Fibroblast of skin of right quadriceps (primary cell): ENCODE results near the gene BFSP2.

Experiments
- DNase-seq: peaks from one replicate; pipeline ENCODE4 v3.0.0-alpha.2; 2013

Gene BFSP2

DNA sequence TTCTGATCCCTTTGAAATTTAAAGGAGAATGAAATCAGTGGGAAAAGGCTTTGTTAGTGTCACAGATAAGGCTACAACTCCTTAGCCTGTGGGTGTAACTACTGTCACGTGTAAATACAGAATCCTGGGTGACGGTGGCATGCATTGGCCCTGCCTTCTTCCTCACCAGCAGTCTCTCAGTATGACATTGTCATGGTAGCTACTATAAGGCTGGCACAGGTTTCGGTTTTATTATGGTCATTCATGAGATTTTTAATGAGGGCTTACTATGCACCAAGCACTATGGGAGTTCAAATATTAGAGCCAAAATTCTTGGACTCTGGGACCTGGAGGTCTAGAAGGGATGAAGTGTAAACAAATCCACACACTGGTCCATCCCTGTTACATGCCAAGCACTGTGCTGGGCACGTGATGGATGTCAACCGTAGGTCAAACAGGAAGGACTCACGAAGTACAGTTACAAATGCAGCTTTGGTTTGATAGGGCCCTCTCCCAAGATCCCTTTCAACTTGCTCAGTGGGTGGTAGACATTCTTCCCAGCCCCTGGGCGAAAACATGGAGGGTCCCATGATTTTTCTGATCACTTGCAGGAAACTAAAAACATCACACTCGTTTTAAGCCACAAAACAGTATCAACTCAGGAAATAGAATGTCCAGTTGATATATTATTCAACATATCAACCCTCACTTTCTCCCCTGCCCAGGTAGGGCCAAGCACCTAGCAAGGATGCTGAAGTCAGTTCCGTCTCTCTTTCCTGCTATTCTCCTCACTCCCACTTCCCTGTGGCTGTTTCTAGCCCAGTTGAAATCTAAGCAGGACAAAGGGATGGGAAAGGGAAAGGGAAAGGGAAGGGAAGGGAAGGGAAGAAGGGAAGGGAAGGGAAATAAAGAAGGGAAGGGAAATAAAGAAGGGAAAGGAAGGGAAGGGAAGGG is 25.3 kb downstream of the BFSP2 start:
- no peak for DNase-seq

DNA sequence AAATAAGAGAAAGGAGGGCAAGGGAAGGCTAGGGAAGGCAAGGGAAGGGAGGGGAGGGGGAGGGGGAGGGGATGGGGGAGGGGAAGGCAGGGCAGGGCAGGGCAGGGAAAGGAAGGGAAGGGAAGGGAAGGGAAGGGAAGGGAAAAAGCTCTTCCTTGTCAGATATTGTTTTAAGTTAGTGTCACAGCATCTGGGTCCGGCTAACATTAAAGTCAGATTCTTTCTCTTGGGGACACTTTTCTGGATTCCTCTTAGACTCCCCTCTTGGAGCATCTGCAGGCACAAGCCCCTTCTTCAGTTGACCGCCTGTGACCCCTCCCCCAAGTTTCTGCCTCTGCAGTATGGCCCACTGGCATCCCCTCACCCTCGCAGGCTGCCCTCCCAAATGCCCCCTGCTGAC is 26.0 kb downstream of the BFSP2 start:
- no peak for DNase-seq

DNA sequence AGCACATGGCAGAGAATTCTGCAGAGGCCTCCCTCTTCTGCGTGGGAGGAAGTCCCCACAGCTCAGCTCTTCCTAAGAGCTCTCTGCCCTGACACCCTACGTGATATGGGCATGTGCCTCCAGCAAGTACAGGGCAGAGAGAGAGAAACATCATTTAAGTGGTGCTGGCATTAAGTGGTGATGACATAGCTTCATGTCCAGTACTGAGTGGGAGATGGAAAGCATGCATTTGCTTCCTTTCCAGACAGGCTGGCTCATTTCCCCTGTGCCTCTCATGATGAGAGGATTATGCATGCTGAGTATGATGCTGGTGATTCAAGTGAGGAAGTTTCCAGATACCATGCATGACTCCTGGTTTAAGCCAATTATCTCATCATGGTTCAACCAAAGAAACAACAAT is 26.9 kb downstream of the BFSP2 start:
- DNase-seq, result peak; percentile 50

DNA sequence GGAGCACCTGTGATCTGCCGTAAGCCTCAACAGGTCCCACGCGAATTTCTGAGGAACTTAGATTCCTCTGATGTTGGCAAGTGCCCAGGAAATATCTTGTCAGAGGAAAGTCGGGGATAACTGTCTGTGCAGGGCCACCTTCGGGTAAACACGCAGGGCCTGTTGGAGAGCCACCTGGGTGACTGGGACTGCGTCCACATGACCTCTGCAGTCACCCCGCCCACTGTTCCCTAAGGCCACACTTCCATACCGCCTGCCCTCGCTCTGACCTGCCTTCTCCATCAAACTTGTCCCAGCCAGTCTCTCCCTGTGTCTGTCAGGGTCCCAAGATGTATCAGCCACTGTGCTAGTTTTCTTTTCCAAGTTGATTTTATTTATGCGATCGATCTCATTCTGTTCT is 28.7 kb downstream of the BFSP2 start:
- no peak for DNase-seq

DNA sequence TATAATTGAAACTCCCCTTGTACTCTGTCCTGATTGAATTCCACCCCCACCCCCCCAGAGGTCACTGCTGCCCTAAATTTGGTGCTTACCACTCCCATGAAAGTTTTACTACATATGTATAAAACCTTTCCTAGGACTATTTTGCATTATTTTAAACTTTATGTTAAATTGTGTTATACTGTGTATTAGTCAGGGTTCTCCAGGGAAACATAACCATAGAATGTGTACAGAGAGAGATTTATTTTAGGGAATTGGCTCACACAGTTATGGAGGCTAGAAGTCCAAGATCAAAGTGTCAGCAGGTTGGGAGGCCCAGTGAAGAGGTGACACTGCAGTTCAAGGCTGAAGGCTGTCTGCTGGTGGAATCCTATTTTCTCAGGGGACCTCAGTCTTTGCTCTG is 29.2 kb downstream of the BFSP2 start:
- DNase-seq, result no peak

DNA sequence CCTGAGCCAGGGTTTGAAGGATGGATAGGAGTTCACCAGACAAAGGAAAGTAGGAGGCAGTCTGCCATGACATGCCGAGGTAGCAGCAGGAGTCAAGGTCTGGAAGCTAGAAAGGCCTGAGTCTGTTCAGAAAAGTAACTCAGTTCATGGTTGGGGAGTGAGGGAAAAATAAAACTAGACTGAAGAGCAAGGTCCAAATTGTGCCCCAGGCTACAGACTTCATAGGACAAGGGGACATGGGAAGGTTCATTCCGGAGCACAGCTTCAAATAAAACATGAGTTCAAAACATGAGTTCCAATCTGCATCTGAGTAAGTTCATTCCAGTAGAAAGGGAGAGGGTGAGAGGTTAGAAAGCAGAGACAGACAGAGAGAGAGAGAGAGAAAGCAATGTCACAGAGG is 39.7 kb downstream of the BFSP2 start:
- no peak for DNase-seq

DNA sequence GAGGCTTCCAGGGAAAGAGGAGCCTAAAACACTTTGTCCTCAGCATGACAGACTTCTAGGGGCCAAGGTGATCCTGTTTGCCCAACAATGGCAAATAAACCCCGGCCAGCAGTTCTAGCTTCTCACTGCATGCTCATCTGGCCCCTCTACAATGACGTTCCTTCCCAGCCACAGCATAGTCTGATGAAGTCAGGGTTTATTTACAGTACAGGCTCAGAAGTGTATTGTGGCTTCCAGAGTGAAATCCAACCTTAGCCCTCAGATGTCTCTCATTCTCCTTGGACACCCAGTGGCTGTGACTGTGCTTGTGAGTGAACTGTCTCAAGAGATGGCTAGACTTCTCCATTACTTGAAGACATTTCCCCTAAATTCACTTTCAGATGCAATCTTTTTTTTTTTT is 40.8 kb downstream of the BFSP2 start:
- no peak for DNase-seq

DNA sequence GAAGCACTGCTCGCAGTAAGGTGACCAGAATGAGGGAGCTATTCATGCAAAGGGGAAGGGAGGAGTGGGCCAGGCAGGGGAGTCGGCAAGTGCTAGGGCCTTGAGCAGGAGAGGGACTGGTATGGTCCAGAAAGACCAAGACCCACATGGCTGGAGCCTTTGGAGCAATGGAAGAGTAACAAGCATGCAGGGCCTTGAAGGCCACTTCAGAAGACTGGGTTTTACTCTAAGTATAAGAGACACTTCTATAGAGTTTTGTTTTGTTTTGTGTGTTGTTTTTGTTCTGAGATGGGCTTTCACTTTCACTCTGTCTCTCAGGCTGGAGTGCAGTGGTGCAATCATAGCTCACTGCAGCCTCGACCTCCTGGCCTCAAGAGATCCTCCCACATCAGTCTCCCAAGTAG is 42.0 kb downstream of the BFSP2 start:
- no peak for DNase-seq

DNA sequence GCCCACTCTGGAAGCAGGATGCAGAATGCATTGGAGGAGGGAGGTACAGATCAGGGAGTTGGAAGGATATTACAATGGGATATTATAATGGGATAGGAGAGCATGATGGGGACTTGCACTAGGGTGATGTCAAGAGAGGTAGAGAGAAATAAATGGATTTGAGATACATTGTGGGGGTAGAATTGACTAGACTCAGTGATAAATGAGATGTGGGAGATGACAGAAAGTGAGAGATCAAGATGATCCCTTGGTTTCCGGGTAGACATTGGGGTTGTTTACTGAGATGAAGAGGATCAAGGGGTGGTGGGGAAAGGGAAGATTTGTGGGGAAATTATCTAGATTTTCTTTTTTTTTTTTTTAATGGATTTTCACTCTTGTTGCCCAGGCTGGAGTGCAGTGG is 42.7 kb downstream of the BFSP2 start:
- no peak for DNase-seq

DNA sequence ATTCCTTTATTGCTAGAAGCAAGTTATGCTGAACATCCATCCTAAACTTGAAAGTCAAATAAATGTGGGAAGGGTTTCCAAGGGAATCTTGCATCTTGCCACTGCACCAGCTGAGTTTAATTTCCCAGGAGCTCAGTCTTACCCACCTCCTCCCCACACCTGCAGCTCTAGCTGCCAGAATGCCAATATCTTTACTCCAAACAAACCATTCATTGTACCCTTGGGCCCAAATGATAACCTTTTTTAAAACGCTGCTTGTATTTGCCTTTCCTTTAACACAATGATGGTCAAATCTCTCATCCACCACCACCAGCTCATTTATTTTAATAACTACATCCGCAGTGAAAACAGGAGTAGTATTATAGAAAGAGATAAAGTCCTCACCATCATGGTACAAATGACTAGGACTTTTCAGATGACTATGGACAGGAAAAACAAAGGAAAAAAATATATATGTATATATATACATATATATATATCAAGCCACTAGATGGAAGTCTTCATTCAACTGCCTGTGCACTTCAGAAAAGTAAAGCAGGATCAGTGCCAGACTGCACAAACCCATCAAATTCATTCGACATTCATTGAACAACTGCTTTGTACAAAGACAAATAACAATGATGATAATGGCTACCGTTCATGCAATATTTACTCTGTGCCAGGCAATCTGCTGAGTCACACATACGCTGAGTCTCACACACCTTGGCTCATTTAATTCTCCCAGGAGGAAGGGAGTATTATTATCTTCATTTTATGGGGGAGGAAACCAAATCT is 44.0 kb downstream of the BFSP2 start:
- peak; percentile 31 for DNase-seq

DNA sequence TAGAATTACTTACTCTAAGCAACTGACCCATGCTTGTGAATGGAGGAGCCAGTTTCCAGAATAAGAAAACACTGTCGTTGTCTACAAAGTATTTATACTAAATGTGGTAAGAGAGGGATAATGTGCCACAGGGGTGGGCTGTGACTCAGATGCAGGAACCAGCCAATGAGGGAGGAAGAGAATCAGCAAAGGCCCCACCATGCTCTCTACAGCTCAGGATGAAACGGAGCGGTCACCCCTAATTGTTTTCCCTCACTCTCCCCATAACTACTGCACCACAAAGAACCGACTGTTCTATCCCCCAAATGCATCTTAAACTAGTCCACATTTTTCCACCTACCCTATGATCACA is 44.5 kb downstream of the BFSP2 start:
- DNase-seq, result no peak

DNA sequence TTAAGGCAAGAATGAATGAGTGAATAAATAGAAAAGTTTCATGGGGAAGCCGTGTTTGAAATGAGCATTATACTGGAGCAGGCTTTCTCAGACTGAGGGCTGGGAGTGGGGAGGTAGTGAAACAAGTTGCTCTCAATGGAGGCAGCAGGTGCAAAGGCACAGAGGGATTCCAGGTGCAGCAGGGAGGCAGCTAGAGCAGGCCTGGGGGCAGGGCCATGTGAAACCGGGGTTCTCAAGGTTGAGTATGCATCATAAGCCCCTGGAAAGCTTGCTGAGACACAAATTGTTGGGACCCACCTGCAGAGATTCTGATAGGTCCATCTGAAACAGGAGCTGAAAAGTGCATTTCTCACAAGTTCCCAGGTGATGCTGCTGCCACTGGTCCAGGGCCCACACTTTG is 45.3 kb downstream of the BFSP2 start:
- DNase-seq, result no peak

DNA sequence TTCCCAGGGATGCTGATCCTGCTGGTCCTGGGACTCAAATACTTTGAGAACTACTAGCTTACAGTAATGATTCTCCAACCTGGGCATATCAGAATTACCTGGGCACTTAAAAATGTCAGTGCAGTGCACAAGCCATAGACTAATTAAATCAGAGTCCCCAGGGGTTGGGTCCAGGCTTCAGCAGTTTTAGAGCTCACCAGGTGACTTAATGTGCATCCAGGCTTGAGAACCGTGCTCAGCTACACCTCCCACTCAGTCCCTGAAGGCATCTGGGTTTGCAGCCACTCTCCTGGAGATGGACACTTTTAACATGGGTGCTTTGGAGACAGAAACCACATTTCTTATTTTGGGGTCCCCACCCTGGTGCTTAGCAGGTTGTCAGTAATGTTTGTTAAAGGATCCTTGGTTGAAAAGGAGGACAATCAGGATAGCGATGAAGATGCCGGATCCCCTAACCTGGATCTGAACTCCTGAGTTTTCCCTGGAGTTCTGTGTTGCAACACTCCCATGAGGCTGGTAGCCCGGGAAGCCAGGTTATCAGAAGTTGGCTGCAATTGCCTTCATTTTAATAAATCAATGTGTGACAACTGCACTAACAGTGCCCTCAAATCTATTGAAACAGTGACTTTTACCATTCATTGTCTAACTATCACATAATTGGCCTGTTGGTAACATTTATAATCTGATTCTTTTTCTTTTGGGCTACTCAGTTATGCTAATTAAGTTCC is 48.1 kb downstream of the BFSP2 start:
- DNase-seq, result no peak

DNA sequence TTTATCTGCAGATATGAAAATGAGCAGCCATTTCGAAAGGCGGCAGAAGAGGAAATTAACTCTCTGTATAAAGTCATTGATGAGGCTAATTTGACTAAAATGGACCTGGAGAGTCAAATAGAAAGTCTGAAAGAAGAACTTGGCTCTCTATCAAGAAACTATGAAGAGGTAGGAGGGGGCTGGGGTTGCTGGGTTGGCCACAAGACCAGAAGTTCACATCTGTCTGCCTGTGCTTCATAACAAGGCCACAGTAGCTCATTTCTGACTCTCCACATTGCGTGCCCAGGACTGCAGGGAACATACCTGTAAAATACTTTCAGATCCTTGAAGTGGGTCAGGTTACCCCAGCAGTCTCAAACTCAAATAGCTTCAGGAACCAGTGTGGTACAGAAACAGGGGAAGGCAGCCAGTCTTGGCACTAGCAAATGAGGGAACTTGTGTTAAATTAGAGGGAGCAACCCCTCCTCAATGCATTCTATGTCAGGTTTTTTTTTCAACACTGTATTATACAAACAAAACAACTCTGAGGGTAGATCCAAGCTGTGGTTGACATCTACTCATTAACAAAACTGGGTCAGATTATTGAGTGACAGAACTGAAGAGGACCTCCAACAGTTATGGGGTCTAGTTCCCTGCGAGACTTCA is 48.7 kb downstream of the BFSP2 start:
- DNase-seq, result no peak

DNA sequence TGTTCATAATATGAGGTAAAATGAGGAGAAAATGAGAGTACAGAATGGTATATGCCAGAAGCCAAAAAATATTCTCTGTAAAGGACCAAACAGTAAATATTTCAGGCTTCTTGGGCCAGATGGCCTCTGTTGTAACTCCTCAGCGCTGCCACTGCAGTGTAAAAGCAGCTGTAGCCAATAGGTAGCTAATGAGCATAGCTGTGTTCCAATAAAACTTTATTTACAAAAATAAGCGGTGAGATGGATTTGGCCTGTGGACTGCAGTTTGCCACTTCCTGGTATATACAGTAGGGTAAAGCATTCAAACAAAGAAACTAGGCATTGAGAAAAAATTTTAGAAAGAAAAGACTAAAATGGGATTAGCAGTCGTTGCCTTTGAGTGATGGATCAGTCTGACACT is 51.5 kb downstream of the BFSP2 start:
- no peak for DNase-seq

DNA sequence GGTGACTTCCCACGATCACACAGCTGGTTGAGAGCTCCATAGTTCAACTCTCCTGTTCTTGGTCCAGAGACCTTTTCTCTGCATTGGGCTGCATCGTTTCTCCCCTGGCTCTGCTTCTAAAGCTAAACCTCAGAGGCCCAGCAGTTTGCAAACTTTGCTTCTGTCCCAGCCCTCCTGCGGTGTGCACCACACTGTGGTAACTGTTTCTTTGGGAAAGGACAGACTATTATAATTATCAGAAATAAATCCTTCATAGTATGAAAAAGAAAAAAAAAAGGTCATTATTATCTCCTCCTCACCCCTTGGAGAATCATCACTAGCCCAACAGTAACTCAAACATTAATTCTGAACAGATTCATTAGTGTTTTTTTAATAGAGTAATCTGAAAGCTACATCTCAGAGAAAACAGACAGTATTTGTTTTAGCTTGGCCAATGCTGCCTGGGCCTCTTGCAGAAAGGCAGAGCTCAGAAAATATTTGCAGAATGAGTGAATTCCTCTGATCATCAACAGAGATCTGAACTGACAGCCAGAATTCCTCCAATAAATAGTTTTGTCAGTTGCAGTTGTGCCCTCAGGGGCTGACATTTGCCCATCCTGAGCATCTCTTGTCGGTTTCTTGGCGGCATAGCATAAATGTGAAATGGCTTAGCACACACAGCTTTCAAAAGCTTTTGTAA is 52.9 kb downstream of the BFSP2 start:
- no peak for DNase-seq

DNA sequence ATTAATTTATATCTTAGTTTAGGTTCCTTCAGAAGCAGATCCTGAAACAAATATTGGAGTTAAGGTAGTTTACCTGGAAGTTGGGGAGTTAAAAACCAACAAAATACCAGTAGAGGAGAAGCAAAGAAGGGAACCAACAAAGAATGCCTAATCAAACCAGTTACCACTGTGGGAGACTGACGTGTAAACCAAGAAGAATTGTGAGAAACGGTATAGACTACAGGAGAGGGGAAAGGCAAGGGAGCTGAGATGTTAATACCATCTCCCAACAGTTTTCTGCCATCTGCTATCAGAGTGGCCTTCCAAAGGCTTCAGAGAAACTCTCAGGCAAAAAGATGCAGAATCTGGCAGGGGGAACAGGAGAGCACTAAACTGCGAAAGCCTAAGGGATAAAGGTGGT is 53.5 kb downstream of the BFSP2 start:
- no peak for DNase-seq

DNA sequence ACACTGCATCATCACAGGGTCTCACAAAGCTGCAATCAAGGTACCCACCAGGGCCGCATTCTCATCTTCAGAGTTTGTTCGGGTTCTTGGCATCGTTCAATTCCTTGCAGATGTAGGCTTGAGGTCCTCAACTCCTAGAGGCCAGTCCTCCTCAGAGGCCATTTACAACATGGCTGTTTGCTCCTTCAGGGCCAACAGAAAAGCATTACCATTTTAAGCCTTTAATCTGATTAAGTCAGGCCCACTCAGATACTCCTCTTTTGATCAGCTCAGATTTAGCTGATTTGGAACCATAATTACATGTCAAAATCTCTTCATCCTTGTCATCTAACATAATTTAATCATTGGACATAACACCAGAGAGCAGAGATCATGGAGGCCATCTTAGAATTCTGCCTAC is 55.4 kb downstream of the BFSP2 start:
- no peak for DNase-seq

DNA sequence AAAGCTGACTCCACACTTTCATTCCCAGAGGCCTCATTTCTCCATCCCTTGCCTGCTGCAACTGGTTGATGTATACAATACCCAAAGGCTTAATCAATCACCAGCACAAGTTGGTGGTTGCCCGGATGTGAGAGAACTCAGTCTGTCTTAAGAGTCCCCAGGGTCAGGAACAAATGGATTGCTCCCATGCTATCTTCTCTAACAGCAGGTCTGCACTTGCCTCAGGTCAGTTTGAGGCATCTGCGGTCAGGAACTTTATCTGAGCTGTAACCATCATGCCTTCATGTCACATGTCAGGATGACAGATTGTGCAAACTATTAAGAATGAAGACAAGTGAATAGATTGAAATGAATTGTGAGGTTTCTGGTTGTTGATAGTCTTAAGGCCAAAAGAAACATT is 56.1 kb downstream of the BFSP2 start:
- DNase-seq, result no peak

DNA sequence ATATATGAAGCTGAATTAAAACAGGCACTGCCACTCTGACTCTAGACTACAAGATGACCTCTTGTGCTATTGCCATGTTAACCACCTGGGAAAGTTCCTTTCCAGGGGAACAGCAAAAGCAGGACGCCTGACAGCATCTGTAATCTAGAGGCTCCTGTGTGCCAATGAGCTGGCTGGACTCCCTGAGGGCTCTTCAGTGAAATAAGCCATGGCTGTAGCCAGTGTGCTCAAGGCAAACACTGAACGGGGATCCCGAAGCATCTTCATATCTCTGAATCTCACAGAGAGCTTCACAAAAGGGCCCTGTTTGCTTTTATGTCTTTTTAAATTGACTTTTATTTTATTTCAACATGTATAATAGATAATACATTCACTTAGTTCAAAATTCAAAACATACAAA is 57.2 kb downstream of the BFSP2 start:
- DNase-seq, result no peak

DNA sequence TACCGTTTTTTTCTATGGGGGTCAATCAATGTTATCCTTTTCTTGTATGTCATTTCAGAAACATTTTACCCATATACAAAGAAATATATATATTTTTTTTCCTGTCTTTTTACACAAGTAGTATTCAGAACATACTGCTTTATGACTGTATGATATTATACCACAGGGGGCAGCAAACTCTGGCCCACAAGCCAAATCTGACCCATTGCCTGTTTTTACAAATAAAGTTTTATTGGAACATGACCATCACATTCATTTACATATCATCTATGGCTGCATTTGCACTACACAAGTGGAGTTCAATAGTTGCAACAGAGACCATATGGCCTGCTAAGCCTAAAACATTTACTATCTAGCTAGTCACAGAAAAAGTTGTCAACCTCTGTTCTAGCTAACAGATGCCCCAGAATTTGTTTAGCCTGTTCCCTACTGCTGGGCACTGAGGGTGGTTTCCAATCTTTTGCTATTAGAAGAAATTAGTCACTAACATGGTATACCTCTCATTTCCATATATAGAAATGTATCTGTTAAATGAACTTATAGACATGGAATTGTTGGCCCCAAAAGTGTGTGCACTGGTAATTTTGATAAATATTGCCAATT is 57.7 kb downstream of the BFSP2 start:
- no peak for DNase-seq

DNA sequence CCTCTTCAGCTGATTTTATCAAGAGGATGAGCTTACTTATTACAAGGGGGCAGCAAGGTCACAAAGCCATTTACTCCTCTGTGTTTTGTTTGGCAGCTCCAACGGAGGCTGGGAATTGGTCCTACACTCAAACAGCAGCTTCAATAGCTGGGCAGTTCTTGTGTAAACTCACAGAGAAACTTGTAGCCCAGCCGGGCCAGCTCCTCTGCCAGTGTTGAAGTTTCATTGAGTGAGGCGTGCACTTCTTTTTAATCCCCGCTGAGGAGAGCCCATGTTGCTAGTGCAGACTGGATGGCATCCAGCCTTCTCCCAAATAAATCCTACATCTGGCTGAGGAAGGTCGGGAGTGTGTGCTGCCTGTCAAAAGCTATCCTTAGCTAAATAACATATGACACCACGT is 59.5 kb downstream of the BFSP2 start:
- no peak for DNase-seq
